H9 (cell line): ENCODE measurements around the gene GALNT13. TPM values are rescaled to one million over a fixed set of nuclear protein-coding genes. Genes with fewer than 3 reads are reported as not detected.

ENCODE experiments used
- DNase-seq: peaks from one replicate; pipeline ENCODE4 v3.0.0-alpha.2; 2017
- H2AFZ ChIP-seq: one replicate; pipeline ENCODE4 v1.6.1; 2013; ENCODE audit warnings: mild to moderate bottlenecking, low read length, control low read depth, moderate library complexity
- H2AK5ac ChIP-seq: 2 replicates; pipeline ENCODE4 v1.6.1; 2013; ENCODE audit warnings: low read length, control low read depth, mixed read lengths; ENCODE audit not compliant: insufficient read length
- H2BK120ac ChIP-seq: one replicate; pipeline ENCODE4 v1.6.1; 2013; ENCODE audit warnings: low read depth, mild to moderate bottlenecking, low read length, control low read depth, inconsistent platforms; ENCODE audit not compliant: poor library complexity, severe bottlenecking
- H2BK12ac ChIP-seq: 2 replicates; pipeline ENCODE4 v1.6.1; 2013; ENCODE audit warnings: low read length, control low read depth, mixed read lengths, low read depth; ENCODE audit not compliant: insufficient read length
- H2BK15ac ChIP-seq: 2 replicates; pipeline ENCODE4 v1.6.1; 2013; ENCODE audit warnings: low read depth, low read length, control low read depth
- H2BK20ac ChIP-seq: one replicate; pipeline ENCODE4 v1.6.1; 2013; ENCODE audit warnings: low read depth, mild to moderate bottlenecking, low read length, control low read depth, inconsistent platforms; ENCODE audit not compliant: poor library complexity, severe bottlenecking
- H2BK5ac ChIP-seq: 2 replicates; pipeline ENCODE4 v1.6.1; 2013; ENCODE audit warnings: low read length, control low read depth, mixed read lengths; ENCODE audit not compliant: insufficient read length
- H3K14ac ChIP-seq: 2 replicates; pipeline ENCODE4 v1.6.1; 2013; ENCODE audit warnings: low read length, control low read depth; ENCODE audit not compliant: insufficient read depth
- H3K18ac ChIP-seq: 2 replicates; pipeline ENCODE4 v1.6.1; 2013; ENCODE audit warnings: low read depth, mild to moderate bottlenecking, mixed read lengths, low read length, control low read depth; ENCODE audit not compliant: insufficient read length
- H3K23ac ChIP-seq: 2 replicates; pipeline ENCODE4 v1.6.1; 2013; ENCODE audit warnings: low read length, control low read depth, mixed read lengths, low read depth; ENCODE audit not compliant: insufficient read length
- H3K23me2 ChIP-seq: 2 replicates; pipeline ENCODE4 v1.6.1; 2013; ENCODE audit warnings: low read depth, mild to moderate bottlenecking, mixed read lengths, low read length, control low read depth; ENCODE audit not compliant: insufficient read length, poor library complexity, severe bottlenecking
- H3K27ac ChIP-seq: 2 replicates; pipeline ENCODE4 v1.5.1; 2013; ENCODE audit warnings: low read length, control low read depth, mixed read lengths, low read depth; ENCODE audit not compliant: insufficient read length
- H3K27me3 ChIP-seq: 2 replicates; pipeline ENCODE4 v1.6.1; 2013; ENCODE audit warnings: low read length, control low read depth, inconsistent platforms; ENCODE audit not compliant: insufficient read depth
- H3K4ac ChIP-seq: 2 replicates; pipeline ENCODE4 v1.6.1; 2013; ENCODE audit warnings: low read depth, mild to moderate bottlenecking, control low read depth, inconsistent platforms, low read length, moderate library complexity
- H3K4me1 ChIP-seq: 2 replicates; pipeline ENCODE4 v1.6.1; 2013; ENCODE audit warnings: low read length, control low read depth, inconsistent platforms; ENCODE audit not compliant: insufficient read depth
- H3K4me2 ChIP-seq: 2 replicates; pipeline ENCODE4 v1.6.1; 2013; ENCODE audit warnings: low read length, control low read depth, mixed read lengths; ENCODE audit not compliant: insufficient read length, insufficient read depth
- H3K56ac ChIP-seq: 2 replicates; pipeline ENCODE4 v1.6.1; 2013; ENCODE audit warnings: low read depth, mild to moderate bottlenecking, mixed read lengths, low read length, control low read depth; ENCODE audit not compliant: insufficient read length
- H3K79me1 ChIP-seq: 2 replicates; pipeline ENCODE4 v1.6.1; 2013; ENCODE audit warnings: low read depth, mild to moderate bottlenecking, moderate library complexity, low read length, control low read depth, inconsistent platforms; ENCODE audit not compliant: insufficient read depth, poor library complexity, severe bottlenecking
- H3K79me2 ChIP-seq: 2 replicates; pipeline ENCODE4 v1.6.1; 2013; ENCODE audit warnings: low read length, control low read depth, inconsistent platforms; ENCODE audit not compliant: insufficient read depth
- H3K9ac ChIP-seq: 2 replicates; pipeline ENCODE4 v1.6.1; 2013; ENCODE audit warnings: low read length, control low read depth, mixed read lengths; ENCODE audit not compliant: insufficient read length; ENCODE audit errors: extremely low read depth
- H3K9me3 ChIP-seq: one replicate; pipeline ENCODE4 v1.6.1; 2013; ENCODE audit warnings: low read depth, low read length, inconsistent platforms; ENCODE audit not compliant: control insufficient read depth
- H3T11ph ChIP-seq: one replicate; pipeline ENCODE4 v1.6.1; 2013; ENCODE audit warnings: mild to moderate bottlenecking, low read length, control low read depth, inconsistent platforms
- H4K20me1 ChIP-seq: one replicate; pipeline ENCODE4 v1.6.1; 2013; ENCODE audit not compliant: control insufficient read depth, insufficient read length, insufficient read depth
- H4K5ac ChIP-seq: 2 replicates; pipeline ENCODE4 v1.6.1; 2013; ENCODE audit warnings: low read depth, mild to moderate bottlenecking, mixed read lengths, low read length, control low read depth; ENCODE audit not compliant: insufficient read length
- H4K8ac ChIP-seq: replicated peaks from 2 replicates; pipeline ENCODE4 v1.6.1; 2013; ENCODE audit warnings: low read length, control low read depth, mixed read lengths, low read depth; ENCODE audit not compliant: insufficient read length
- H4K91ac ChIP-seq: 2 replicates; pipeline ENCODE4 v1.6.1; 2013; ENCODE audit warnings: low read depth, mild to moderate bottlenecking, moderate library complexity, mixed read lengths, low read length, control low read depth; ENCODE audit not compliant: insufficient read length
- H3K27ac Mint-ChIP-seq, 3 experiments: 2 replicates in 2 of 3; 3 replicates in 1 of 3; pipeline ENCODE4 v1.8.0; 2020 to 2021; ENCODE audit warnings: mixed read lengths in 3 of 3, mild to moderate bottlenecking in 1 of 3, moderate library complexity in 1 of 3
- H3K27me3 Mint-ChIP-seq: 2 replicates; pipeline ENCODE4 v1.8.0; 2021; ENCODE audit warnings: low read depth, mild to moderate bottlenecking, moderate library complexity, mixed read lengths
- H3K36me3 Mint-ChIP-seq, 3 experiments: 2 replicates in 2 of 3; 3 replicates in 1 of 3; pipeline ENCODE4 v1.8.0; 2020 to 2021; ENCODE audit warnings: low read depth in 3 of 3, mixed read lengths in 3 of 3; ENCODE audit not compliant: insufficient read depth in 1 of 3
- H3K4me1 Mint-ChIP-seq, 2 experiments: 2 replicates each; pipeline ENCODE4 v1.8.0; 2020; ENCODE audit warnings: mixed read lengths in 2 of 2
- H3K4me3 Mint-ChIP-seq, 2 experiments: 2 replicates in 1 of 2; 3 replicates in 1 of 2; pipeline ENCODE4 v1.8.0; 2020 to 2021; ENCODE audit warnings: mild to moderate bottlenecking in 2 of 2, mixed read lengths in 2 of 2, moderate library complexity in 1 of 2
- H3K9me3 Mint-ChIP-seq, 2 experiments: 2 replicates in 1 of 2; 3 replicates in 1 of 2; pipeline ENCODE4 v1.8.0; 2020; ENCODE audit warnings: mild to moderate bottlenecking in 2 of 2, mixed read lengths in 2 of 2, moderate library complexity in 1 of 2
- WGBS: extraction: QIAGEN DNeasy Blood & Tissue Kit; methylation state at CpG from one replicate; pipeline ENCODE4 v1.1.7; 2013; ENCODE audit warnings: missing lambda C conversion rate, low lambda C conversion rate, mixed read lengths; ENCODE audit not compliant: insufficient read length; ENCODE audit errors: extremely low coverage; 5-methylcytosine and 5-hydroxymethylcytosine counted together
- total RNA-seq: library from RNA; stranded (reverse); gene quantifications from 2 replicates; pipeline ENCODE4 v1.2.1, GENCODE V29; 2021
- TF ChIP-seq, protein P1 (sequence below): fragments of 200-600 bp; sonication (generic); conservative IDR thresholded peaks from 3 replicates; pipeline ENCODE4 v1.8.0; 2021; ENCODE audit warnings: antibody characterized with exemption, mild to moderate bottlenecking

The GALNT13 gene
- total RNA-seq, 1 experiment from 2014 or later, result 6.6 TPM

DNA sequence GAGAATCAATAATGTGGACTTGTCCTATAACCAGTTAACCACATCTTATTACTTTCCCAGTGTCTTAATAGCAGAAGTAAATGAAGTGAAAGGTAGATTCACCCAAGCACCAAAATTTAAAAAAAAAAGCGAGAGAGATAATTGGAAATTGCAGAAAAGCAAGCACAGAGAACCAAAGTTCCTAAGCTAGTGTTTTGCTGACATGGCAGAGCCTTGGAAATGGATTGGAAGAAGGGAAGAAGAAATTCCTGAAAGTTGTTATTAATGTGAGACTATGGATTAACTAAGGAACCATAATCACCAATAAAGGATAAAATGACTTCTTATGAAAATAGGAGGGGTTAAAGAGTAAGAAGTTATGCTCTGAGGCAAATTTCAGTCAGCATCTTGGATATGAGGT is 384.4 kb downstream of the GALNT13 start:
- Histone ChIP-seq H3K56ac (no peak overlapping the region), H4K20me1 (no peaks in the 10 kb centered on the region), H3T11ph (no peak overlapping the region), H4K8ac (no peak overlapping the region), H3K18ac (no peak overlapping the region), H3K9ac (no peak overlapping the region), H2BK5ac (no peak overlapping the region), H3K27ac (no peak overlapping the region), H3K79me2 (no peaks in the 10 kb centered on the region), H3K9me3 (no peaks in the 10 kb centered on the region), H4K91ac (no peak overlapping the region), H3K14ac (no peak overlapping the region), H2BK20ac (no peak overlapping the region), H3K23ac (no peak overlapping the region), H2AK5ac (no peak overlapping the region), H4K5ac (no peak overlapping the region), H3K4me1 (no peaks in the 10 kb centered on the region), H3K79me1 (no peaks in the 10 kb centered on the region), H3K23me2 (no peaks in the 10 kb centered on the region), H2BK120ac (no peak overlapping the region), H2AFZ (no peak overlapping the region), H3K4ac (no peak overlapping the region), H2BK12ac (no peak overlapping the region), H3K4me2 (no peak overlapping the region), H2BK15ac (no peak overlapping the region), H3K27me3 (no peaks in the 10 kb centered on the region)
- Mint-ChIP-seq H3K36me3 (no peaks in the 10 kb centered on the region), H3K27me3 (no peaks in the 10 kb centered on the region), H3K9me3 (no peaks in the 10 kb centered on the region), H3K27ac (no peak overlapping the region), H3K4me3 (no peak overlapping the region), H3K4me1 (no peaks in the 10 kb centered on the region)
- TF ChIP-seq, protein P1, sequence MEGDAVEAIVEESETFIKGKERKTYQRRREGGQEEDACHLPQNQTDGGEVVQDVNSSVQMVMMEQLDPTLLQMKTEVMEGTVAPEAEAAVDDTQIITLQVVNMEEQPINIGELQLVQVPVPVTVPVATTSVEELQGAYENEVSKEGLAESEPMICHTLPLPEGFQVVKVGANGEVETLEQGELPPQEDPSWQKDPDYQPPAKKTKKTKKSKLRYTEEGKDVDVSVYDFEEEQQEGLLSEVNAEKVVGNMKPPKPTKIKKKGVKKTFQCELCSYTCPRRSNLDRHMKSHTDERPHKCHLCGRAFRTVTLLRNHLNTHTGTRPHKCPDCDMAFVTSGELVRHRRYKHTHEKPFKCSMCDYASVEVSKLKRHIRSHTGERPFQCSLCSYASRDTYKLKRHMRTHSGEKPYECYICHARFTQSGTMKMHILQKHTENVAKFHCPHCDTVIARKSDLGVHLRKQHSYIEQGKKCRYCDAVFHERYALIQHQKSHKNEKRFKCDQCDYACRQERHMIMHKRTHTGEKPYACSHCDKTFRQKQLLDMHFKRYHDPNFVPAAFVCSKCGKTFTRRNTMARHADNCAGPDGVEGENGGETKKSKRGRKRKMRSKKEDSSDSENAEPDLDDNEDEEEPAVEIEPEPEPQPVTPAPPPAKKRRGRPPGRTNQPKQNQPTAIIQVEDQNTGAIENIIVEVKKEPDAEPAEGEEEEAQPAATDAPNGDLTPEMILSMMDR, result no peak
- no CpG with 5 or more reads among the region's 1 CpG for WGBS
- no peak for DNase-seq
